Measurements from ENCODE around the gene HSPA9.

DNA sequence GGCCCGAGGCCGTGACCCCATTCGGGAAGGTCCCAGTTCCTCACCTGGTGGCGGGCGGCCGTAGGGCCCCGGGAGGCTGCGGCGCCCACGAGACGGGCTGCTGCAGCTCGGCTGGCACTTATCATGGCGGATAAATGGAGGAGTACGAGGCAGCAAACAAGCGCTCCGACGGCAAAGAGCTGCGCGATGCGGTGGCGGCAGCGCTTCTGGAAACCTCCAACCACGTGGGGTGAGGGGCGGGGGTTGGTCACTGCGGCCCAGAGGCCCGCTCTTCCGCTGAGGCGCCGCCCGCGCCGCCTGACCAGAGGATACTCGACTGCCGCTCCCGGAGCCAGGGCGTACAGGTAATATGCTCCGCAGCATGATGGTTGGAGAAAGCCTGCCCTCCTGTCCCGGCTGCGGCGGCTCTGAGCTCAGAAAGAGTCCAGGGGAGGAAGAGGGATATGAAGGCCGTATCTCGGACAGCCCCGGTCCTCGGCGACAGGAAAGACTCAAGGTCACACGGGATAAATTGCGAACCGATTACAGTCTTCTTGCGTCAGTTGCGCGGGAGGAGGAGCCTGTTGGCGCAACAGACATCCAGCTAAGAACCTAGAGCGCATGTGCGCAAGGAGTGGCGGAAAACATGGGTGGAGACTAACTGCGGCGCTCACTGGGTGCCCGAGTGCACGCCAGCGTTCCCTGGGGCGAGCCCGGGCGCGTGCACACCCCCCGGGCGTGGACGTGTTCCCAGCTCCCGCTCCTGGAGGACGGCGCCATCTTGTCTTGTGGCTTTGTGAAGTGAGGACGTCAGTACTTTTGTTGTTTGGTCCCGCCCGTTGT lies at the start of gene HSPA9:
- TF ChIP-seq MZF1 (CRISPR knock-in tag; IDR thresholded peaks at IDR 0.05; ENCODE audit: borderline replicate concordance) (no peak), ZNF24 (IDR thresholded peaks at IDR 0.05) (no peak), YY1 (IDR thresholded peaks at IDR 0.05; ENCODE audit: insufficient read depth, insufficient replicate concordance, low read depth, low read length) (peak; percentile 93)
